CD4-positive, alpha-beta T cell treated with Interleukin-12 subunit alpha and Interleukin-12 subunit beta, for 1 hour (primary cell): ENCODE measurements around the gene EDARADD.

Experiments
- DNase-seq: peaks from one replicate; pipeline ENCODE4 v3.0.0-alpha.2; 2020

EDARADD gene

DNA sequence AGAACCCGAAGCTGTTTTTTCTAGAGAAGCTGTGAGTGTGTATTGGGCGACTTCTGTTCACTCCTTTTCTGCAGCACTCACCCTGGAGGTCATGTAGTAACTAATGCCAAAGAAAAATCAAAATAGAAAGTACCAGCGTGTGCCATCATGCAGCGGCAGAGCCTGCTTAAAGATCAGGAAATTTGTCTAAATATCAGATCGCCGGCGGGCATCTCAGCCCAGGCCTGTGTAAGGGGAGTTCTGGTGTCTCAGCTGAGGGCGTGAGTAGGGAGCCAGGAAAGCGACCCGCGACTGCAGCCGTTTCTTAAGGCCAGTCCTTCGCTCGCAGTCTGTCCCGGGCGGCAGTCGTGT is 768 bp downstream of the EDARADD start:
- no peak for DNase-seq

DNA sequence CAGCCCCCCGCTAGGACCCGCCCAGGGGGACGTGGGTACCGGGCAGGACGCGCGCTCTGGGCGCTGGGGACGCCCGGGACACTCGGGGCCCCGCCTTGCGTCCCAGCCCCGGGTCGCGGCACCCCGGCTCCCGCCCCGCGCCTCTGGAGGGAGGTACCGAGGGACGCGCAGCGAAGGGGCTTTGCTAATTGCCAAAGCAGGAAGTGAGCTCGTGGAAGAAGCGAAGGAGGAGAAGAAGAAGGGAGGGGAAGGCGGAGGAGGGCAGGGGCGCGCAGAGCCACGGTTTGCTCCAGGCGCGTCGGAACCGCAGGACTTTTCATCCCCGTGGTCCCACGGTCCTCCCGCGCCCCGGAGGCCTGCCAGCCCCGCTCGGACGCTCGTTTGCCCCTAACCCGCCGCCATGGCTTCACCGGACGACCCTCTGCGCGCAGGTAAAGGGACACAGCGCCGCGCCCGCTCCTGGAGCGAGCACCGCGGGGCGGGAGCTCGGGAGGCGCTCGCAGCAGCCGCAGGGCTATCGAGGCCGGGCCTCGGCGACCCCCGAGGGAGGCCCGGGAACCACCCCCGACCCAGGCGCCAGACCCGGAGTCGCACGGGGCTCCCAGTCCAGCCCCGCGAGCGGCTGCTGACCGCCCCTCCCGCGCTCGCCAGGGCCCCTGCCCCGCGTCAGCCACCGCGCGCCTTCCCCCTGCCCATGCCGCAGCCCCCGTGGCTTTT is 1.3 kb downstream of the EDARADD start:
- peak; percentile 67 for DNase-seq

DNA sequence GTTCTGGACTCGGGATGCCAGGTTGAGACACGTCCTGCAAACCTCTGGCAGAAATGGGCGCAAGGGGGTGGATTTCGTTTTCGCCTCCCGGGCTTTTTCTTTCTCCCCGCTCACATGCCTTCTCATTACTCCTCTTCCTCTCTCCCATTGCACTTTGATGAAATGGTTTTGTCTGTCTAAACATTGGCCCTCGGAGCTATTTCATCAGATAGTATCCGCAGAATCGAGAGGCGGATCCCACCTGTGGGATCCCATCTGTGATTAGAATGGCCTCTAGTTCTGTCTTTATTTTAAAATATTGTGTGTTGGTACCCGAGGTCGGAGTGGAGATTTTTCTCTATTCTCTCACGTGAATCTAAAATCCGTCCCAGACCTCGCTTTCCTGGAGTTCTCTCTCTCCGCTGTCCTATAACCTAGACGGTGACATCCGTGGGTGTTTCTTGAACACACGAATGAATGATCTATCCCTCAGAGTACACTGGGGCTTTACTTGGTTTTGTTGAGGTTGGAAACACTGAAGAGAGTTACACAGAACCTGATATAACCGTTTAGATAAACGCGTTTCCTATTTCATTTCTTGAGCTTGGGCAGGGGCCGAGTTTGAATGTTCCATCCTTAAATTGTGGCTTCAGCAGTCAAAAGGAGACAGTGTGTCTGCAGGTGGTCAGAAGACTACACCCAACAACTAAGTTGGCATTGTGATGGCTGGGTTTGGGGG is 2.0 kb downstream of the EDARADD start:
- DNase-seq = peak; percentile 12

DNA sequence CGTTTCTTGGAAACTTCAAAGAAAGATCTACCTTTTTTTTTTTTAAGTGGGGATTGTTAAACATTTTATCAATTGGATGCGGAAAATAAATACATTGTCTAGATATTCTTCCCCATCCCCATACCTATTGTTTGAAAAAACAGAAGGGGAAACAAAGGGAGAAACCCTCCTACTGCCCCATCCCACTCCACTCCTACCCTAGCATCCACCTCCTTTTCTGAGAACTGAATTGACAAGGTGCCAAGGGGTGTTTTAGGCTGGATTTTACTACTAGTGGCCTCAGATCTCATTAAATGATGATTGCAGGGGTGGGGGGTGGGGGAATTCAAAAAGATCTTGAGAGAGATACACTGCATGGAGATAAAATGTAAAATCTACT is 2.6 kb downstream of the EDARADD start:
- DNase-seq = no peak

DNA sequence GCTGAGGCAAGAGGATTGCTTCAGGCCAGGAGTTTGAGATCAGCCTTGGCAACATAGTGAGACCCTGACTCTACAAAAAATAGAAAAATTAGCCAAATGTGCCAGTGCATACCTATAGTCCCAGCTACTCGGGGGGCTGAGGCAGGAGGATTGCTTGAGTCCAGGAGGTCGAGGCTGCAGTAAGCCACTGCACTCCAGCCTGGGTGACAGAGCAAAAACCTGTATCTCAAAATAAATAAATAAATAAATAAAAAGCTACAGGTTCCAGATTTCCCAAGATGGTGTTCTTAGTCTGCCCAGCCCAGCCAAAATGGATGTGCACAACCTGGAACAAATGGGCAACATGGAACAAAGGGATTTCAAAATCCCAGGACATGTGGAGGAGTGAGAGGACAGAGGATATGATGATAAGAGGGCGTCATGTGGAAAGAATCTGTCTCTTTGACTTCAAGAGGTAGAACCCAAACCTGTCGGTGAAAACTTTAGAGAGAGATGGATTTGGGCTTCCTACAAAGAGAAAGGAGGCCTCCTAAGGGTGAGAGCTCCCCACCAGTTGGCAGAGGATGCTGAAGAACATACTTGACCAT is 3.2 kb downstream of the EDARADD start:
- no peak for DNase-seq

DNA sequence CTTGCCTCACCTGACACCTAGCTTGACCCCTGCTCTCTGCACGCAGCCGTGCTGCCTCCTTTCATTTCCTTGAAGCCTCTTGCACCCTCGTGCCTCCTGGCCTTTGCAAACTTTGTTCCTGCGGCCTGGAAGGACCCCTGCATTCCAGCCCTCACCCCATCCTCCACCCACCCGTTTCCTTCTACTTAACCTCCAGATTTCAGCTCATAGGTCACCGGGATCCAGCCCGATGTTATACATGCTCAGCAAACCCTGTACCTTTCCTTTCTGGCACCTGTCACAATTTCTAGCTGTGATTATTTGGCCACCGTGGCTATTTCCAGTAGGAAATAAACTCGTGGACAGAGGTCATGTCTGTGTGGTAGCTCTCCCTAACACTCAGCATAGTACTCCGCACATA is 4.5 kb downstream of the EDARADD start:
- no peak for DNase-seq

DNA sequence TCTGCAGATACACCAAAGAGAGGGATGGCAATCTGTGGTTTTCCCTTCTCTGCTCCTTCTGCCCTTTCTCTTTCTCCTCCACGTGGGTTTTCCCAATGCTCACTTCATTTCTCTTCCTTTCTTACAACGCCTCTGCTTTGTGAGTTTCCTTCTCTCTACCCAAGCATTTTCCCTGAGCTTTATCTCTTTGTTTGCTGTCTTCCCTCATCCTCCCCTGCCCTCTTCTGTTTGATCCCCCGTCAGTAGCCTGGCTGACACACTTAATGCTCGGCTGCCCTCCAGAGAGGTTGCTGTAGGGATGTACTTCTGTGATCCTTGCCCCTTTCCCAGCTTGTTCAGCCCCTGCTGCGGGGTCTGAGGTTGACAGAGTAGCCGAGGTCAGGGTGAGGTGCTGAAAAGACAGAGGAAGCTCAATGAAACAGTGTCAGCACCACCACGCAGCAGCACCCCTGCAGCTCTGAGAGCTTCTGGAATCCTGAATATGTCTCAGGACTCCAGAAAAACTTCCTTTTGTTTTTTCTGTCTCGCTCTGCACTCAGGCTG is 6.0 kb downstream of the EDARADD start:
- no peak for DNase-seq

DNA sequence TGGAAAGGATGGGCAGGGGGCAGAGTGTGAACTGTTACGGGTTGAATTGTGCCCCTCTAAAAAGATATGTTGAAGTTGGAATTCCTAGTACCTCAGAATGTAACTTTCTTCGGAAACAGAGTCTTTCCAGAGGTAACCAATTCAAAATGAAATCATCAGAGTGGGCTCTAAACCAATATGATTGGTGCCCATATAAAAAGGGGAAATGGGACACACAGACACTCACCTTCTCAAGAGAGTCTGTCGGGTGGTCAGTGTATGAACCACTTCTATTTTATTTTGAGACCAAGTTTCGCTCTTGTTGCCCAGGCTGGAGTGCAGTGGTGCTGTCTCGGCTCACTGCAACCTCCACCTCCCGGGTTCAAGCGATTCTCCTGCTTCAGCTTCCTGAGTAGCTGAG is 7.6 kb downstream of the EDARADD start:
- DNase-seq = no peak

DNA sequence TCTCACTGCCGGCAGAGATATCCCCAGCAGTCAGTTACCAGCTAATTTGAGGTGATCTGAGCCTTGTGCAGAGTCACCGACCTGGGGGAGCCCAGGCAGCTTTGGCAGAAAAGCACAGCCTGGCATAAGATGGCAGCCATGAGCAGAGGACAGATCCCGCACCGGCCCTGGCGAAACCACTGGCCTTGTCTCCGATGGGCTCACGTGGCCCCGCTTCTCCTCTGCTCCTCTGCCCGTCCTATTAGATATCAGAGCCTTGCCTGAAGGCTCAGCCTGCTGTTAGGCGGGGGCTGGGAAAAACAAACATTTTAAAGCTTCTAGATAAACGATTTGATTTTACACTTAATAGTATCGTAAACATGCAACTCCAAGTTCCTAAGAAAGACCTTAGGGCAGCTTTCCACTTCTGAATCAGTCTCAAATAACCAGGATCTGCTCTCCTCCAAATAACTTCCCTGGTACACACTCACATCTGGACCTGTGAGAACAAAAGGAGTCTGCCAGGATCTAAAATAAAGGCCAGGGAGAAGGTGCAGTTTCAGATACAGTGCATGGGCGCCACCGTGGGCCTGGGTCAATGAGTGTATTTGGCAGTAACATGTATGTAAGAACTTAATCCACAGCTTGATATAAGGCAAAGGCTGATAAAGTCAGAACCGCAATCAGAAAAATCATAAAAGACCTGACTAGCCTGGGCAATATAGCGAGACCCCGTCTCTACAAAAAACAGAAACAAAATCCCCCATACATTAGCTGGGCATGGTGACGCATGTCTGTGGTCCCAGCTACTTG is 10.0 kb downstream of the EDARADD start:
- no peak for DNase-seq

DNA sequence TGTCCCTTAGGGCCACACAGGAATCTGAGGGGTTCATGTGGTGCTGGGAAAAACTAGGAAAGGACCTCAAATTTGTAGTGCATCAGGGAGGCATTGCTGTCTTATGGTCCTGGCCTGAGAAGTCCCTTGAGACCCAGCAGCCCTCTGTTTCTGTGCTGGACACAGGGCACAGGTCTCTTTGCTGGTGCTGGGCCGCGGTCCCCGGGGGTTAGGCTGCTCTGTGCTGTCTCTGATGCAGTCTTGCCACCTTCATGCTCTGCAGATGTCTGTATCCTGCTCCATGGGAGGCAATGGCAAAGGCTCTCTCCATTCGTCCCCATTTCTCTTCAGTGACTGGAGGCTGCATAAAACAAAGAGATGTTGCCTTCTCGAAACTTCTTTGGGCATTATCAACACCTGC is 13.0 kb downstream of the EDARADD start:
- DNase-seq = no peak

DNA sequence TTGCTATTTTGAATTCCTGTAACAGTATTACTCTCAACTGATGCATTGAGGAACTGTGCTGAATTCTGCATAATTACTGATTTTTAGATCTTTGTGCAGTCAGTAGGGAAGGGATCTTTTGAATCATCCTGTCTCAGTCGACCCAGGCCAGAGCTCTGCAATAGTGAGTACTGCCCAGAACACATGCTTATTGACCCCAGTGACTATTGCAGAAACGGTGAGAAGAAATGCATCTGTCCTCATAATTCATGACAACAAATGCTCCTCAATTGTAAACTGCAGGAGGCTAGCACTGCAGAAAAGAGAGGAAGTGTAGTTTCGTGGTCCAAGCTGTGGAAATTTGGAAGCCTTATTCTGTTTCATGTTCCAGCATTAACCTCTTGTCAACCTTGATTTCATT is 19.6 kb downstream of the EDARADD start:
- no peak for DNase-seq

DNA sequence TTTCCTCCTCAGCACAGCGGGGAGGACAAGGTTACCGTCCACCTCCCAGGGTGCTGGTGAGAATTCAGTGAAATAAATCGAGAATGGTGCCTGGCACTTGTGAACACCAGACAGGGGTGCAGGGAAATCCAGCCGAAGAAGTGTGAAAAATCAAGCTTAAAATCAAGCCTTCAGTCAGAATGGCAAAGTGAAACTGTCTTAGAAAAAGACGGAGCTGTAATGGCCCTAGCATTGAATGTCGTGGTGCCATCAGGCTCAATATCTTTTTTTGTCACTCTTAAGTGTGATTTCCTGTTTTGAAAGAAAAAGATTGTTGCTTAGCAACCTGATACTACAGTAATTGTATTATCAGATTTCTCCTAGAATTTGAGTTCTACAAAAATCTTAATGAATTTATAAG is 22.1 kb downstream of the EDARADD start:
- DNase-seq = peak; percentile 86

DNA sequence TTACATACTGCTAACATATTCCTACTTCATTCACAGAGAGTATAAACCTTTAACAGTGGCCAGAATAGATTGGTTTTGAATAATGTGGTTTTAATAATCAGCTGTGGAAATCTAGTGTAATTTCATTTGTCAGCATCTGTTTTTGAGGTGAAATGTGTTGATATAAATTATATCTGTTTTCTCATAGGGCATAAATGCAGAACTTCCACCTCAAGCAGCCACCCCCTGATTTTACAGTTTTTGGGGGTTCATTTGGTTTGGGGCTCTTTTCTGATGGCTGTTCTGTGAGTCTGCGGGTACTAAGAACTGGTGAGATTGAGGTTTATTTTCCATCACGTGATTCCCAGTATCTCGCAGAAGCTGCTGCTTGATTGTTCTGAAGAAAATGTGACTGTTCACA is 23.2 kb downstream of the EDARADD start:
- peak; percentile 54 for DNase-seq

DNA sequence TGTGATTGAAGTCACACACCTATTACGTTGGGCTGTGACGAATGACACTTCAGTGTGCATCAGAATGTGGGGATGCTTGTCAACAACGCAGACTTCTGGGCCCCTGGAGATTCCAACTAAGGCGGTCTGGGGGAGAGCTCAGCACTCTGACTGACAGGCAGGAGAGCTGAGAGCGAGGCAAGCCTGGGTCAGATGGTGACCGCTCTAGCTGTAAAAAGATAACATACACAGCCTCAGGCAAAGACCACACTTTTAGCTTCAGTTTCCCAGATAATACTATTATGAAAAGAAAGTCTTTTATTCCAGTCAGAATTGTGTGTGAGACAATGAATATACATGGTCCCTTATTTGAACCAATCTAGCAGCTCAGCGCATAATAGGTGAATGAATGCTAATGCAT is 25.4 kb downstream of the EDARADD start:
- DNase-seq = no peak

DNA sequence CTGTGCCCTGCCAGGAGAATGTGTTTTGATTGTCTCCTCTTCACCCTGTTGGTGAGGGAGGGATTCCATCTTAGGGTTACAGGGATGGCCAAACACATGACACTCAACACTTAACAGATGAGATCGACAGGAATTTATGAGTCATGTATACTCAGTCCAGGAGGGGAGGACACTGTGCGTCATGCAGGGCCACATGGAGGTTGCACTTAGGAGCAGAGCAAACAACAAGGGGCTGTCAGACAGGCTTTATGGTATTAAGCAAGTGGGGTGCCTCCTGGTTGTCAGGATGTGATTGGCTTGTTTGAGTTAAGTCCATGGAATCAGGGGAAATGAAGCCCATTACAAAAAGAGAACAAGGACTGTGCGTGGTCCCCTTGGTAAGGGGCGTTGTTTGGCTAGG is 26.9 kb downstream of the EDARADD start:
- no peak for DNase-seq

DNA sequence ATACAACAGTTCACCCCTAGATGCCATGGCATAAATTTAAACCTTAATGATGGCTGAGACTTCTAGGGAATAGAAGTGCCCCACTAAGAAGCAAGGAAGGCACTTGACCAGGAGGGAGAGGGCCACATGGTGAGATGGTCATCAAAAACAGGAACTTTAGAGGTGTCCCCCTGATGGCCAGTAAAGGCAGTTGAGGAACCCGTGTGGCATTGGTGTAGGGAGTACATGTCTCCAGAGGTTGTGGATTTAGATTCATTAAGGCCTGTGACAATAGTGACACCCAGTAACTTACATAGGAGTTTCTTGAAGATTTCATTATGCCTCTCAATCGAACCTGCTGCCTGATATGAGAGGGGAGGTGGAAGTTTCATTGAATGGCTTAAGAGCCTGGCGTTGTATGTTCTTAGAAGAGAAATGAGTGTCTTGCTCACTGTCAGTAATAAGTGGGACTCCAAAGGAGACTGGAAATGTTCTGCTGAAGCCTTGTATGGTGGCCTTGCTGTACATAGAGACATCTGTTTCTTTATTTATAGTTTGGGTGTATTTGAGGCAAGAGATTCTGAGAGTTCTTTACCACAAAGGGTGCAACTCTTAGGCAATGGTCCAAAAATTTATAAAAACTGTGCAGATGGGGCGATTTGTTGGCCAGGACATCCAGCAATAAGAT is 27.9 kb downstream of the EDARADD start:
- DNase-seq = no peak

DNA sequence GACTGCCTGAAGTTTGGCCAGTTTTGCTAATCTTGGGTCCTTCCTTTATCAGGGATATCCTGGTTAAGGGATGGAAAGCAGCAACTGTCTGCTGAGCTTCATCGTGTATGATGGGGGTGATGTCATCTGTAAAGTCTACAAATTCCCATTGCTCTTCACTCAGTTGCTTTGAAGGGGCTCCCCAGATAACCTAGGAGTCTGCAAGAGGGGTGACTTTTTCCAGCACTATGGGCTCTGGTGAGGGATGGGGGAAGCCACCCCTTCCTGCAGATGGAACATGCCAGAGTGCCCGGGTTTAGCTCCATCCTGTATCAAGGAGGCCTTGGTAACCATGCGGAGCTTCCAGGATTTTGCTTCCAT is 28.4 kb downstream of the EDARADD start:
- no peak for DNase-seq

DNA sequence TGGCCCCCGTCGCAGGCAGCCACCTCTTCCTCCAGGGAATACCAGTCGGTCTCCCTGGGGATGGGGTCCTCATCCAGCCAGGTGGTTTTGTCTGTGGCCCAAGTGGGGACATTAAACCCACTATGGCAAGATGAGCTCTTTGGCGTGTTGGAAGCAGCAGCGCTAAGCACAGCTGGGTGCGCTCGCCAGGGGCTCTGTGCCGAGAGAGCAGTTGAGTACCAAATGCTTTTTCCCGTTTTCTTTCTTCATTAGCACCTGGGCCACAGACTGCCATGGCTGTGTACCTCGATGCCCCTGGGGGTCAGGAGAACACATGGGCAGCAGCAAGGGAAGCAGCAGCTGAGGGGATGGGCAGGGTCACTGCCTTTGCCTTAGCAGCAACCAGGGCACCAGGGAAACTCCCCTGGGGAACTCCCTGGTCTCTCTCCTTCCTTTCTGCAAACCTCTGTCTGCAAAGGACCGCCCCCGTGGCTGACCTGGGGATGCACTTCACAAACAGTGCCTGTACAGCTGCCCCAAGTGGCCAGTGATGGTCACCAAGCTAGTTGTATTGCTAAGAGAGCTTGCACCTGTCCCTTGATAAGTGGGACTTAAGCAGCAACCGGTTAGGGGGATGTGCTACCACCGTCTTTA is 31.1 kb downstream of the EDARADD start:
- peak; percentile 50 for DNase-seq

DNA sequence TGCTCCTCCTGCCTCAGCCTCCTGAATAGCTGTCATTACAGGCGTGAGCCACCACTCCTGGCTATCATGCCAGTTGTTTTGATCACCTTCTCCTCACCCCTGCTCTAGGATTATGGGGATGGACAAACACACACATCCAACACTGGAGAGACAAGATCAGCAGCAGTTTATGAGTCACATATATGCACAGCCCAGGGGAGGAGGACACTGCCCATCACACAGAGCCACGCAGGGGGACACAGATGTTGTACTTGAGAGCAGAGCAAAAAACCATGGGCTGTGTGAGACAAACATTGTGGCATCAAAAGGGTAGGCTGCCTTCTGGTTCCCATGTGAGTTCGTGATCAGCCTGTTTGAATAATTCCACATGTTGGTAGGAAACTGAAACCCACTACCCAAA is 32.1 kb downstream of the EDARADD start:
- no peak for DNase-seq

DNA sequence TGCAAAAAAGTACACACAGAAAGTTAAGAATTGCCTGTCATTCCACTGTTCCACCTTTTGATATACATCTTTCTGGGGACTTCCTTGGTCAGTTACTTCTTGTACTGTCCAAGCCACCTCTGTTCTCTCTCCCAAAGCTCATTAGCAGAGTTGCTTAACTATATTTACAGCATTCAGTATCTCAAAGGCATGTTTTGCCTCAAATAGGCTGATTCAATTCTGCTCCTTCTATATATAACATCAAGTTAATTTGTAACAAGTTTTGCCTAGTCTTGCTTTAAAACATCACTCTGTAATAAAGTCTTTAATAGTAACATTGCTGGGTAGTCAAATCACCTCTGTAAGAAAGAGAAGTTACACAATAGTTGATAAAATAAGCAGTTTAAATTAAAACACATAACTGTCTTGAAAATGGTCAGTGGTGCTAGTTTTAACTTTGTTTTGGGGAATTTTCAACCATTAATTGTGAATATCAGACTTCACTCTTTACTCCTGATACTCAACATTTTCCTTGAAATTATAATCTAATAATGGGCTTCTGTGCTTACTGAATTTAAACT is 35.7 kb downstream of the EDARADD start:
- DNase-seq = no peak

DNA sequence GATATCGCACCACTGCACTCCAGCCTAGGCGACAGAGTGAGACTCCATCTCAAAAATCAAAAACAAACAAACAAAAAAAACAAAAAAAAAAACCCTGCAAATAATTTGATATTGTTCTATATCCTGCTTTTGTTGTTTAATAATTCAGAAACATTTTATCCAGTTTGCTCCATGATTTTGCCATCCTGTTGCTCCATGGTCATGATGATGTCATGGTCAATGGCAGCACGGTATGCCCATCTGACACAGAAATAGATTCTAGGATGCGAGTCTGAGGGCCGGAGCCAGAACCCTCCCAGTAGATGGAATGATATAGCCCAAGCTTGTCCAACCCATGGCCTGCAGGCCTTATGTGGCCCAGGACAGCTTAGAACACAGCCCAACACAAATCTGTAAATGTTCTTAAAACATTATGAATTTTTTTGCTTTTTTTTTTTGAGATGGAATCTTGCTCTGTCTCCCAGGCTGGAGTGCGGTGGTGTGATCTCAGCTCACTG is 39.8 kb downstream of the EDARADD start:
- DNase-seq = no peak

DNA sequence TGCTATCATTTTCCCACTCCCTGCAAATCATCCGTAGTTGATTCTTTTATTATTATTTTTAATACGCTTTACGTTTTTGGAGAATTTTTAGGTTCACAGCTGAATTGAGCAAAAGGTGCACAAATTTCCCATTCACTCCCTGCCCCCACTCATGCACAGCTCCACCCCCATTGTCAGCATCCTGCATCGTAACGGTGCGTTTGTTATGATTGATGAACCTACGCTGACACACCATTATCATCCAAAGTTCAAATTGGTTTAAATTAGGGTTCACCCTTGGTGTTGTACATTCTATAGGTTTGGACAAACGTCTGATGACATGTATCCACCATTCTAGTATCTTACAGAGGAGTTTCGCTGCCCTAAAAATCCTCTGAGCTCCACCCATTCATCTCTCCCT is 44.5 kb downstream of the EDARADD start:
- no peak for DNase-seq
